SK-N-SH (cell line): ENCODE measurements around the gene MRM3.

Experiments
- CHD2 ChIP-seq: fragments of 150-350 bp; IDR thresholded peaks from 2 replicates; pipeline ENCODE4 v1.6.1; 2018; ENCODE audit warnings: low read length; ENCODE audit not compliant: partially characterized antibody
- JUND ChIP-seq: IDR thresholded peaks from 2 replicates; pipeline ENCODE4 v1.4.0; 2012

- TF ChIP-seq CHD2 (no peak), JUND (no peak)
Measured at GRCh38 chr17:836151-836550, 54.0 kb downstream of the MRM3 start.
